Measurements from ENCODE around the gene SFRP5.
A peak's percentile ranks its signal among the peaks of the same experiment; 100 is the strongest.

SFRP5 gene

DNA sequence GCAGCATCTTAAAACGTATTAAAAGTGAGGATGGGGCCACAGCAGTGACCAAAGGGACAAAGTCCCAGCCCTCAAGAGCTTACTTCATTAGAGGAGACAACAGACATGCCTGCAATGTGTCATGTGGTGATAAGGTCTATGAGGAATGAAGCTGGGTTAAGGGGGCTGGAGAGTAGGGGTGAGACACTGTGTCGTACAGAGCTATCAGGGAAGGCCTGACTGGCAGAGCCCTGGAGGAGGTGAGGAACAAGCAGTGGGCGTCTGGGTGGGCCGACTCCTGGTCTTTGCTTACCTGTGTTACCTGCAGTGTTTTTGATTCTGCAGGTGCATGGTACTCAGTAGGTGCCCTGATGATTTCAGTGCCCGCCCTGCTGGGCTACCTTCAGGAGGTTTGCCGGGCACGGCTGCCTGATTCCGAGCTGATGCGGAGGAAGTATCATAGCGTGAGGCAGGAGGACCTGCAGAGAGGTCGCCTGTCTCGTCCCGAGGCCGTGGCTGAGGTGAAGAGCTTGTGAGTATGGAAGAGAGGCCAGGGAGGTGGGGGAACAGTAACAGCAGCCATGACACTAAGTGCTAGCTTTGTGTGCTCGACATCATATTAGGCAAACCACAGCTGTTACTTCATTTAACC is 27.3 kb downstream of the SFRP5 start:
- Mint-ChIP-seq H3K9me3 (no peaks in the 10 kb centered on the region), H3K27me3 (ENCODE audit: low read depth, poor library complexity) (peaks cover 2% of the 10 kb centered on the region), H3K27ac (peak overlapping the region; percentile 92), H3K4me3 (no peak overlapping the region), H3K36me3 (ENCODE audit: low read depth) (peaks cover 75% of the 10 kb centered on the region), H3K4me1 (peaks cover 29% of the 10 kb centered on the region)
- TF ChIP-seq, protein P1, sequence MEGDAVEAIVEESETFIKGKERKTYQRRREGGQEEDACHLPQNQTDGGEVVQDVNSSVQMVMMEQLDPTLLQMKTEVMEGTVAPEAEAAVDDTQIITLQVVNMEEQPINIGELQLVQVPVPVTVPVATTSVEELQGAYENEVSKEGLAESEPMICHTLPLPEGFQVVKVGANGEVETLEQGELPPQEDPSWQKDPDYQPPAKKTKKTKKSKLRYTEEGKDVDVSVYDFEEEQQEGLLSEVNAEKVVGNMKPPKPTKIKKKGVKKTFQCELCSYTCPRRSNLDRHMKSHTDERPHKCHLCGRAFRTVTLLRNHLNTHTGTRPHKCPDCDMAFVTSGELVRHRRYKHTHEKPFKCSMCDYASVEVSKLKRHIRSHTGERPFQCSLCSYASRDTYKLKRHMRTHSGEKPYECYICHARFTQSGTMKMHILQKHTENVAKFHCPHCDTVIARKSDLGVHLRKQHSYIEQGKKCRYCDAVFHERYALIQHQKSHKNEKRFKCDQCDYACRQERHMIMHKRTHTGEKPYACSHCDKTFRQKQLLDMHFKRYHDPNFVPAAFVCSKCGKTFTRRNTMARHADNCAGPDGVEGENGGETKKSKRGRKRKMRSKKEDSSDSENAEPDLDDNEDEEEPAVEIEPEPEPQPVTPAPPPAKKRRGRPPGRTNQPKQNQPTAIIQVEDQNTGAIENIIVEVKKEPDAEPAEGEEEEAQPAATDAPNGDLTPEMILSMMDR (IDR thresholded peaks at IDR 0.05), result no peak
- DNase-seq, result no peak

DNA sequence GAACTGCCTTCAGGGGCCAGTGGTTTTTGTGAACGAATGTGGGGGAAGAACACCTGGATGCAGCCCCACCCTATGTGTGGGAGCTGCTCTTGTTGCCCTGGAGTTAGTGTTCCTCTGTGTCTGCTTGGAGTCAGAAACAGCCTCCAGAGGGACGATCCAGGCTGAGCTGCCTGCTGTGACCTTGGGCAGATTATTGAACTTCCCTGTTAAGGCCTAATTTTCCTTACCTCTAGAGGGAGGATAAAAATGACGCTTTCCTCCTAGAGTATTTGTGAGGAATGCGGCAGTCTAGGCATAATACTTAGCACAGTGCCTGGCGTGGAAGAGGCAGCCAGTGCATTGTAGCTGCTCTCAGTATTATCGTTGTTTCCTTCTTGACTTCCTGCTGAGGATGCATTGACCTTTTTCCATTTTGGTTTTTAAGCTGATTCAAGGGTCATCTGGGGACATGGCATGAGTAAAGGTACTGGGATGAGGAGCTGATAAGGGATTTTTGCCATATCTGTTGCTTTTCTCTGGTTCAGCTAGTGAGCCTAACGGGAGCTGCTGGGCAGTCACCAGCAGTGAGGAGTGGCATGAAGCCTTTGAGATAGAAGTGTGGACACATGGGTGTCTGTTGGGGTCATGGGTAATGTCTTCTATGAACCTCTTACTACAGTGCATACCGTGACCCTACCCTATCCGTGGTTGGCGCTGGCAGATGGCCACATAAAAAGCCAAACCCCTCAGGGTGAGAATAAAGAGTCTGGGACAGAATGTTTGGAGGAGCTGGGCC is 28.4 kb downstream of the SFRP5 start:
- DNase-seq, result no peak
- TF ChIP-seq, protein P1 (IDR thresholded peaks at IDR 0.05), result no peak
- Mint-ChIP-seq H3K27me3 (ENCODE audit: low read depth, poor library complexity) (peaks cover 2% of the 10 kb centered on the region), H3K36me3 (ENCODE audit: low read depth) (peaks cover 73% of the 10 kb centered on the region), H3K4me3 (no peak overlapping the region), H3K4me1 (peaks cover 35% of the 10 kb centered on the region), H3K27ac (no peak overlapping the region), H3K9me3 (no peaks in the 10 kb centered on the region)

DNA sequence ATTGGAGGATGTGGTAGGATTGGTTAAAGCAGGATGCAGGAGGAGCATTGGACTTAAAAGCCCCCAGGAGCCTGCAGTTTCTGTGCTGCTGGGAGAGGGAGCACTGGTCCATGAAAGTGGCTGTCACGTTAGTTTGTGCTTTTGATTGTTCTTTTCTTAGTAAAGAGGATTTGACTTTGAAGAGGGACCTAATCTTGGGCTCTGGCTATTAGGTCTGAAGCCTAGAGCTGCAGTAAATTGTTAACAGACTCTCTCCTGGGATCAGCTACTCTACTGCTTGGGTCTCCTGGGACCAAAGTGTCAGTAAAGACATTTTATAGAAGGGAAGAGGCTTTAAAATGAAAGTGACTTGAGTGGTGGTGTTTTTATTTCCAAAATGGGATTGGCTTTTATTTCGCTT is 31.2 kb downstream of the SFRP5 start:
- H3K27ac Mint-ChIP-seq, result peak overlapping the region; percentile 18
- peaks cover 46% of the 10 kb centered on the region for H3K4me1 Mint-ChIP-seq
- DNase-seq, result no peak
- peak overlapping the region; percentile 9 for H3K4me3 Mint-ChIP-seq
- H3K36me3 Mint-ChIP-seq (ENCODE audit: low read depth), result peaks cover 59% of the 10 kb centered on the region
- H3K27me3 Mint-ChIP-seq (ENCODE audit: low read depth, poor library complexity), result peaks cover 13% of the 10 kb centered on the region
- TF ChIP-seq, protein P1 (IDR thresholded peaks at IDR 0.05), result no peak
- peaks cover 12% of the 10 kb centered on the region for H3K9me3 Mint-ChIP-seq

DNA sequence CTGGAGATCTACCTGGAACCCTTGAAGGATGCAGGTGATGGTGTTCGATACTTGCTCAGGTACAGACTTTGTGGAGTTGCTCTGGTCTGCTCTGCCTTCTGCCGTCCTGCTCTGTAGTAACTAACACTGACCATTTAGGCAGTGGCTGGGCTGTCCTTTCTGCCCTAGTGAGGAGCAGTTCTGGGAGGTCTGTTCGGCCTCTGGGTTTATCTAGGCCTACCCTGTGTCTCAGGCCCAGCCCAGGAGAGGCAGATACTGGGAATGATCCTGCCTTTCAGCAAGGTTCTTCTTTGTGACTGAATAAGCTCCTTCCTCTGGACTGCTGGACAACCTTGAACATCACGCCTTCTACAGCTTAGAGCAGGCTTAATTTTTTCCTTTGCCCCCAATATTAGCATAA is 33.2 kb downstream of the SFRP5 start:
- Mint-ChIP-seq H3K27ac (no peak overlapping the region), H3K27me3 (ENCODE audit: low read depth, poor library complexity) (peaks cover 24% of the 10 kb centered on the region), H3K36me3 (ENCODE audit: low read depth) (peaks cover 47% of the 10 kb centered on the region), H3K4me1 (peaks cover 46% of the 10 kb centered on the region), H3K4me3 (peak overlapping the region; percentile 91), H3K9me3 (peaks cover 15% of the 10 kb centered on the region)
- DNase-seq, result no peak
- TF ChIP-seq, protein P1 (IDR thresholded peaks at IDR 0.05), result no peak

DNA sequence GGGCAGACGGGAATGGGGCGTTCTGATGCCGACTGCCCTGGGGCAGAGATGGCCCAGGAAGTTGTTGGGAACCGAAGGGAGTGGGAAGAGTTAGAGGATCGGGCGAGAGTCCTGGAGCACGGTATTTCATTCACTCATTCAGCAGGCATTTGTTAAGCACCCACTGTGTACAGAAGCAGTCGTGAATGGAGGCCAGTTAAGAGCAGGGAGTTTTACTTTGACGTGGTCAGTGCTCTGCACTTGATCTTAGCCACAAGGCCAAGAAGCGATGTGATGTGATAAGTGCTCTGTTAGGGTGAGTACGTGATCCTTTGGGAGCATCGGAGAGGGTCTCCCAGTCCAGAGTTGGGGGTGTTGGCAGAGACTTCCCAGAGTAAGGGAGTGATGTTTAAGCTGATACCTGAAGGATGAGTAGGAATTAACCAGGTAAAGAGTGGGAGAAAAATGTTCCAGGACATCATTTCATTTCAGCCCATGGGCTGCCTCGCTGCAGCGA is 34.0 kb downstream of the SFRP5 start:
- peak overlapping the region; percentile 91 for H3K4me3 Mint-ChIP-seq
- TF ChIP-seq, protein P1 (IDR thresholded peaks at IDR 0.05), result no peak
- H3K36me3 Mint-ChIP-seq (ENCODE audit: low read depth), result peaks cover 41% of the 10 kb centered on the region
- peak overlapping the region; percentile 49 for H3K27ac Mint-ChIP-seq
- H3K4me1 Mint-ChIP-seq, result peaks cover 43% of the 10 kb centered on the region
- peaks cover 15% of the 10 kb centered on the region for H3K9me3 Mint-ChIP-seq
- peaks cover 30% of the 10 kb centered on the region for H3K27me3 Mint-ChIP-seq (ENCODE audit: low read depth, poor library complexity)
- DNase-seq, result no peak

Data from nephron progenitor cell (in vitro differentiated cells).